ENCODE measurements around the gene MCF2L. TPM values are rescaled to one million over a fixed set of nuclear protein-coding genes. Genes with fewer than 3 reads are reported as not detected.
"Not testable (repeated sequence)": the region's sequence is repeated elsewhere in the genome, so short reads cannot be mapped to it uniquely, and the experiment has no call there.

The MCF2L gene
- total RNA-seq, 4 donors from 2014 or later = 10.2 to 25.4 (median 16.9) TPM

- H3K27ac ChIP-seq = no peak overlapping the region
- peaks cover 0 to 4% (median 0%) of the 10 kb centered on the region in 3 donors for H3K36me3 ChIP-seq
- TF ChIP-seq, protein P1, sequence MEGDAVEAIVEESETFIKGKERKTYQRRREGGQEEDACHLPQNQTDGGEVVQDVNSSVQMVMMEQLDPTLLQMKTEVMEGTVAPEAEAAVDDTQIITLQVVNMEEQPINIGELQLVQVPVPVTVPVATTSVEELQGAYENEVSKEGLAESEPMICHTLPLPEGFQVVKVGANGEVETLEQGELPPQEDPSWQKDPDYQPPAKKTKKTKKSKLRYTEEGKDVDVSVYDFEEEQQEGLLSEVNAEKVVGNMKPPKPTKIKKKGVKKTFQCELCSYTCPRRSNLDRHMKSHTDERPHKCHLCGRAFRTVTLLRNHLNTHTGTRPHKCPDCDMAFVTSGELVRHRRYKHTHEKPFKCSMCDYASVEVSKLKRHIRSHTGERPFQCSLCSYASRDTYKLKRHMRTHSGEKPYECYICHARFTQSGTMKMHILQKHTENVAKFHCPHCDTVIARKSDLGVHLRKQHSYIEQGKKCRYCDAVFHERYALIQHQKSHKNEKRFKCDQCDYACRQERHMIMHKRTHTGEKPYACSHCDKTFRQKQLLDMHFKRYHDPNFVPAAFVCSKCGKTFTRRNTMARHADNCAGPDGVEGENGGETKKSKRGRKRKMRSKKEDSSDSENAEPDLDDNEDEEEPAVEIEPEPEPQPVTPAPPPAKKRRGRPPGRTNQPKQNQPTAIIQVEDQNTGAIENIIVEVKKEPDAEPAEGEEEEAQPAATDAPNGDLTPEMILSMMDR (IDR thresholded peaks at IDR 0.05) = no peak
- TF ChIP-seq POLR2A (IDR thresholded peaks at IDR 0.05) = no peak
- intact Hi-C loops (cut with DNase I) = loop anchor here (5.0 kb wide), 1 partner anchor 85 kb away; no protein-coding TSS in a partner anchor
- H3K4me3 ChIP-seq = no peak overlapping the region
- peaks cover 3 to 24% (median 8%) of the 10 kb centered on the region in 3 donors for H3K4me1 ChIP-seq
- H3K27me3 ChIP-seq = peaks cover 0 to 7% (median 0%) of the 10 kb centered on the region in 4 donors
- no peaks in the 10 kb centered on the region for H3K9me3 ChIP-seq
- DNase-seq = no peak
- 75 to 90% methylated on average over 8 to 10 of the region's 13 CpGs for WGBS, 2 donors
These were observed 58.1 kb downstream of the MCF2L start for GRCh38 chr13:113027095-113027494.

DNA sequence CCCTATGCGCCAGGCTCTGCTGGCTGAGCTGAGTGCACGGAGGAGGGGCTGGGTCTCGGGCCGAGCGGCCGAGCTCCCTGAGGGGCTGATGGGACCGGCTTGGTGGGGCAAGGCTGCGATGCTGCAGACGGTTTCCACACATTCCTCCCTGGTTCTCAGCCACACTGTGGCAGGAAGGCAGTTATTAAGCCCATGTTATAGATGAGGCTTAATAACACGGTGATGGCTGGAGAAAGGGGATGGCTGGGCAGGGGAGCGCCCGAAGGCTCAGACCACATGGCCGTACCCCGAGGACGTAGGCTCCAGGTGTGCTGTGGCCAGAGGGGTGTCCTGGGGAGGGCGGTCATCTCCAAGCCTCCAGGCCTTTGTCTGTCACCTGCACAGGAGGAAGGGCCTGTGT, 58.6 kb downstream of the MCF2L start:
- peaks cover 0 to 7% (median 0%) of the 10 kb centered on the region in 4 donors for H3K27me3 ChIP-seq
- H3K27ac ChIP-seq = no peak overlapping the region
- WGBS, 2 donors = 86 to 90% methylated on average over 2 to 14 of the region's 16 CpGs
- peaks cover 0 to 20% (median 4%) of the 10 kb centered on the region in 3 donors for H3K4me1 ChIP-seq
- H3K9me3 ChIP-seq = no peaks in the 10 kb centered on the region
- no peak for DNase-seq
- H3K4me3 ChIP-seq = no peak overlapping the region
- H3K36me3 ChIP-seq = peaks cover 0 to 4% (median 0%) of the 10 kb centered on the region in 3 donors
- TF ChIP-seq, protein P1 (IDR thresholded peaks at IDR 0.05) = no peak
- no peak for TF ChIP-seq POLR2A (IDR thresholded peaks at IDR 0.05)
- intact Hi-C loops (cut with DNase I) = loop anchor here (5.0 kb wide), 1 partner anchor 85 kb away; no protein-coding TSS in a partner anchor

GRCh38 chr13:113028336-113029060, 59.5 kb downstream of the MCF2L start:
- WGBS, 2 donors = 69 to 86% methylated on average over 5 to 13 of the region's 16 CpGs
- Histone ChIP-seq H3K9me3 (no peaks in the 10 kb centered on the region), H3K27me3 (peaks cover 0 to 7% (median 0%) of the 10 kb centered on the region in 4 donors), H3K27ac (no peak overlapping the region), H3K4me3 (no peak overlapping the region), H3K4me1 (peaks cover 0 to 10% (median 0%) of the 10 kb centered on the region in 3 donors), H3K36me3 (peaks cover 0 to 4% (median 0%) of the 10 kb centered on the region in 3 donors)
- TF ChIP-seq POLR2A (IDR thresholded peaks at IDR 0.05) = no peak
- intact Hi-C loops (cut with DNase I) = loop anchor here (5.0 kb wide), 1 partner anchor 86 kb away; no protein-coding TSS in a partner anchor
- no peak for DNase-seq

- TF ChIP-seq, protein P1 (IDR thresholded peaks at IDR 0.05) = no peak
- TF ChIP-seq POLR2A (IDR thresholded peaks at IDR 0.05) = no peak
- peaks cover 0 to 4% (median 0%) of the 10 kb centered on the region in 3 donors for H3K36me3 ChIP-seq
- H3K4me1 ChIP-seq = peaks cover 0 to 6% (median 0%) of the 10 kb centered on the region in 3 donors
- DNase-seq = no peak
- no peak overlapping the region for H3K4me3 ChIP-seq
- WGBS, 2 donors = 13 to 40% methylated on average over 1 of the region's 10 CpGs
- H3K27ac ChIP-seq = no peak overlapping the region
- intact Hi-C loops (cut with DNase I) = loop anchor here (5.0 kb wide), 1 partner anchor 87 kb away; no protein-coding TSS in a partner anchor
- H3K27me3 ChIP-seq = peaks cover 0 to 7% (median 0%) of the 10 kb centered on the region in 4 donors
- no peaks in the 10 kb centered on the region for H3K9me3 ChIP-seq
These were observed 60.0 kb downstream of the MCF2L start for GRCh38 chr13:113029061-113029445.

DNA sequence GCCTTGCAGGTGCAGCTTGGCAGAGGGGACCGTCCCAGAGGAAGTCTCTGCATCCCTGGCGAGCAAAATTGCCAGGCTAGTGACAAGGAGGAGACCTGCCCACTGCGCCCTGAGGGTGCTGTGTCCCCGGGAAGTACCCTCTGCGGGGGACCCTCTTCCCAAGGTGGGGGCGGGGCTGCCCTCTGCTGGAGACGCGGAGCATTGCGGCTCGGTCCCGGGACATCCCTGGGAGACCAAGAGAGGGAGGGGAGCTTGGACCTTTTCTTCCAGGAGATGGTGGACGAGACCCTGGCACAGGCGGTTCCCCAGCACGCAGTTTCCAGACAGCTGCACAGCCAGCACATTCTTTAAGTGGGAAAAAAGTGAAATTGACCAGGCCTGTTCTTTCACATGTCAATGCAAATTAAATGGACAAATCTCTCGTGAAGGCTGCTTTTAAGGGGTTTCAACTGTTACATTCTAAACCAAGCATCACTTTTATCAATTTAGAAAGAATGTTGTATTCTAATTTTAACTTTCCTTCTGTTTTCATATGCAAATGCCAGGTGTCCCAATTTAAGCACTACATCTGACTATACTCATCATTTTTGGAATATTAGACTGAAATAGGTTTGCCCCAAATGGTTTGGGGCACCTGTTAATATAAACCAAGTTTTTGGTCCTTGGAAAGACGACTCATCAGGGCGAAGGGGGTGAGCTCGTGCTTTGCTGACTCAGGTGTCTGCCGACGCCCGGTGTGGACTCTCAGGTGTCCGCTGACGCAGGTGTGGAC, 60.7 kb downstream of the MCF2L start:
- H3K4me1 ChIP-seq = peaks cover 0 to 6% (median 0%) of the 10 kb centered on the region in 3 donors
- H3K4me3 ChIP-seq = no peak overlapping the region
- H3K36me3 ChIP-seq = peaks cover 0 to 4% (median 0%) of the 10 kb centered on the region in 3 donors
- DNase-seq = no peak
- H3K27me3 ChIP-seq = peaks cover 0 to 7% (median 0%) of the 10 kb centered on the region in 4 donors
- TF ChIP-seq POLR2A (IDR thresholded peaks at IDR 0.05) = no peak
- TF ChIP-seq, protein P1 (IDR thresholded peaks at IDR 0.05) = peak; percentile 50 to 85 (median 76)
- no peaks in the 10 kb centered on the region for H3K9me3 ChIP-seq
- WGBS, 2 donors = 35 to 59% methylated on average over 13 to 16 of the region's 23 CpGs
- no peak overlapping the region for H3K27ac ChIP-seq
- intact Hi-C loops (cut with DNase I) = loop anchor here (5.0 kb wide), 1 partner anchor 87 kb away; no protein-coding TSS in a partner anchor

GRCh38 chr13:113030259-113030640, 61.2 kb downstream of the MCF2L start:
- H3K36me3 ChIP-seq; H3K9me3 ChIP-seq; H3K27ac ChIP-seq; H3K4me3 ChIP-seq; intact Hi-C loops (cut with DNase I); DNase-seq; H3K27me3 ChIP-seq: not testable (repeated sequence)
- peaks cover 0 to 12% (median 0%) of the 10 kb centered on the region in 3 donors for H3K4me1 ChIP-seq
- 67 to 84% methylated on average over 6 to 35 of the region's 38 CpGs for WGBS, 2 donors
